ENCODE data around the gene MIA2.

GRCh38 chr14:39343614-39344013 lies 109.9 kb downstream of the MIA2 start:
- TF ChIP-seq, protein P1, sequence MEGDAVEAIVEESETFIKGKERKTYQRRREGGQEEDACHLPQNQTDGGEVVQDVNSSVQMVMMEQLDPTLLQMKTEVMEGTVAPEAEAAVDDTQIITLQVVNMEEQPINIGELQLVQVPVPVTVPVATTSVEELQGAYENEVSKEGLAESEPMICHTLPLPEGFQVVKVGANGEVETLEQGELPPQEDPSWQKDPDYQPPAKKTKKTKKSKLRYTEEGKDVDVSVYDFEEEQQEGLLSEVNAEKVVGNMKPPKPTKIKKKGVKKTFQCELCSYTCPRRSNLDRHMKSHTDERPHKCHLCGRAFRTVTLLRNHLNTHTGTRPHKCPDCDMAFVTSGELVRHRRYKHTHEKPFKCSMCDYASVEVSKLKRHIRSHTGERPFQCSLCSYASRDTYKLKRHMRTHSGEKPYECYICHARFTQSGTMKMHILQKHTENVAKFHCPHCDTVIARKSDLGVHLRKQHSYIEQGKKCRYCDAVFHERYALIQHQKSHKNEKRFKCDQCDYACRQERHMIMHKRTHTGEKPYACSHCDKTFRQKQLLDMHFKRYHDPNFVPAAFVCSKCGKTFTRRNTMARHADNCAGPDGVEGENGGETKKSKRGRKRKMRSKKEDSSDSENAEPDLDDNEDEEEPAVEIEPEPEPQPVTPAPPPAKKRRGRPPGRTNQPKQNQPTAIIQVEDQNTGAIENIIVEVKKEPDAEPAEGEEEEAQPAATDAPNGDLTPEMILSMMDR (IDR thresholded peaks at IDR 0.05; ENCODE audit: insufficient read depth, low read length) = no peak
- no peak for TF ChIP-seq REST (IDR thresholded peaks at IDR 0.05; ENCODE audit: insufficient replicate concordance, low read depth)
- no peak for TF ChIP-seq POLR2AphosphoS5 (IDR thresholded peaks at IDR 0.05; ENCODE audit: low read depth)
